Kidney epithelial cell (primary cell): Measurements from ENCODE around the gene CEBPZ. TPM values are rescaled to one million over a fixed set of nuclear protein-coding genes. Genes with fewer than 3 reads are reported as not detected.

Experiments
- DNase-seq: peaks from one replicate; pipeline ENCODE4 v3.0.0-alpha.2; 2010; ENCODE audit warnings: low read depth
- H3K27me3 ChIP-seq: 2 replicates; pipeline ENCODE4 v1.6.0; 2011; ENCODE audit warnings: low read length; ENCODE audit not compliant: control insufficient read depth, insufficient read depth
- H3K36me3 ChIP-seq: 2 replicates; pipeline ENCODE4 v1.5.1; 2011; ENCODE audit warnings: low read length; ENCODE audit not compliant: control insufficient read depth, insufficient read depth
- H3K4me3 ChIP-seq: 2 replicates; pipeline ENCODE4 v1.5.1; 2011; ENCODE audit warnings: low read depth, mild to moderate bottlenecking, control low read depth, low read length
- total RNA-seq: library from RNA; depleted of rRNA; stranded (reverse); fragments of >200 nt; gene quantifications from 2 replicates; pipeline ENCODE4 v1.2.3, GENCODE V29; 2015
- TF ChIP-seq, protein P1 (sequence below): IDR thresholded peaks from 2 replicates; pipeline ENCODE4 v1.5.1; 2011; ENCODE audit warnings: mild to moderate bottlenecking, moderate library complexity, low read length, control low read depth, inconsistent platforms; ENCODE audit not compliant: insufficient read depth, poor library complexity, severe bottlenecking

Gene CEBPZ
- total RNA-seq, 1 donor from 2014 or later, result 43.2 TPM

DNA sequence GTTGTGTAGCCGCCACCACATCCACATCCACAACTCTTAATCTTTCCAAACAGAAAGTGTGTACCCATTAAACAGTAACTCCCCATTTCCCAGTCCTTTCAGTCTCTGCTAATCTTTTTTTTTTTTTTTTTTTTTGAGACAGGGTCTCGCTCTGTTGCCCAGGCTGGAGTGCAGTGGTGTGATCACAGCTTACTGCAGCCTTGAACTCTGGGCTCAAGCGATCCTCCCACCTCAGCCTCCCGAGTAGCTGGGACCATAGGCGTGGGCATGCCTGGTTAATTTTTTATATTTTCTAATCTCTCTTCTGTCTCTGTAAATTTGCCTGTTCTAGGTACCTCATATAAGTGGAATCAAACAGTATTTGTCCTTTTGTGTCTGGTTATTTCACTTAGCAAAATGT is 78.2 kb downstream of the CEBPZ start:
- DNase-seq, result no peak
- H3K4me3 ChIP-seq, result no peak overlapping the region

More for the DNA sequence above, 78.2 kb downstream of the CEBPZ start:
- no peaks in the 10 kb centered on the region for H3K27me3 ChIP-seq
- no peaks in the 10 kb centered on the region for H3K36me3 ChIP-seq
- TF ChIP-seq, protein P1, sequence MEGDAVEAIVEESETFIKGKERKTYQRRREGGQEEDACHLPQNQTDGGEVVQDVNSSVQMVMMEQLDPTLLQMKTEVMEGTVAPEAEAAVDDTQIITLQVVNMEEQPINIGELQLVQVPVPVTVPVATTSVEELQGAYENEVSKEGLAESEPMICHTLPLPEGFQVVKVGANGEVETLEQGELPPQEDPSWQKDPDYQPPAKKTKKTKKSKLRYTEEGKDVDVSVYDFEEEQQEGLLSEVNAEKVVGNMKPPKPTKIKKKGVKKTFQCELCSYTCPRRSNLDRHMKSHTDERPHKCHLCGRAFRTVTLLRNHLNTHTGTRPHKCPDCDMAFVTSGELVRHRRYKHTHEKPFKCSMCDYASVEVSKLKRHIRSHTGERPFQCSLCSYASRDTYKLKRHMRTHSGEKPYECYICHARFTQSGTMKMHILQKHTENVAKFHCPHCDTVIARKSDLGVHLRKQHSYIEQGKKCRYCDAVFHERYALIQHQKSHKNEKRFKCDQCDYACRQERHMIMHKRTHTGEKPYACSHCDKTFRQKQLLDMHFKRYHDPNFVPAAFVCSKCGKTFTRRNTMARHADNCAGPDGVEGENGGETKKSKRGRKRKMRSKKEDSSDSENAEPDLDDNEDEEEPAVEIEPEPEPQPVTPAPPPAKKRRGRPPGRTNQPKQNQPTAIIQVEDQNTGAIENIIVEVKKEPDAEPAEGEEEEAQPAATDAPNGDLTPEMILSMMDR, result no peak

Other genes starting within 250 kb of the CEBPZ start
- 18.3 and 25.9 TPM in 2 replicates for gene HEATR5B, start 147.2 kb downstream of the CEBPZ start, total RNA-seq
- gene GPATCH11, start 147.1 kb downstream of the CEBPZ start, total RNA-seq, result 4.4 and 6.1 TPM in 2 replicates
- 23.5 and 25.5 TPM in 2 replicates for gene EIF2AK2, start 74.6 kb downstream of the CEBPZ start, total RNA-seq
- gene SULT6B1, start 42.9 kb downstream of the CEBPZ start, total RNA-seq, result not detected in 2 replicates
- gene CEBPZOS, start 35.1 kb downstream of the CEBPZ start, total RNA-seq, result 15.9 and 21.3 TPM in 2 replicates
- gene NDUFAF7, start 62 bp upstream of the CEBPZ start, total RNA-seq, result 12.4 and 13.5 TPM in 2 replicates
- gene PRKD3, start 93.2 kb upstream of the CEBPZ start, total RNA-seq, result 21.6 and 32.7 TPM in 2 replicates
- gene QPCT, start 113.0 kb upstream of the CEBPZ start, total RNA-seq, result 35.4 and 43.2 TPM in 2 replicates